Liver (tissue), 9 donors: Measurements from ENCODE around the gene EHF. TPM values are rescaled to one million over a fixed set of nuclear protein-coding genes. Genes with fewer than 3 reads are reported as not detected.

Experiments
- DNase-seq: peaks from one replicate; pipeline ENCODE4 v3.0.0-alpha.2; 2017; ENCODE audit warnings: low spot score
- H3K27ac ChIP-seq, 2 donors: one replicate each; pipeline ENCODE4 v1.7.0; 2013; ENCODE audit warnings: inconsistent platforms in 2 of 2, low read length in 2 of 2, control low read depth in 1 of 2, low read depth in 1 of 2, mild to moderate bottlenecking in 1 of 2
- H3K27me3 ChIP-seq, 4 donors: one replicate each; pipeline versions ENCODE4 v1.6.1 to v1.7.0; 2013; ENCODE audit warnings: low read length in 3 of 4, inconsistent platforms in 1 of 4, mild to moderate bottlenecking in 1 of 4, moderate library complexity in 1 of 4; ENCODE audit not compliant: control insufficient read depth in 4 of 4, insufficient read depth in 4 of 4
- H3K36me3 ChIP-seq, 4 donors: one replicate each; pipeline versions ENCODE4 v1.6.1 to v1.7.0; 2013; ENCODE audit warnings: low read length in 3 of 4, mild to moderate bottlenecking in 3 of 4, low read depth in 1 of 4, moderate library complexity in 1 of 4; ENCODE audit not compliant: control insufficient read depth in 4 of 4, insufficient read depth in 3 of 4
- H3K4me1 ChIP-seq, 4 donors: one replicate each; pipeline versions ENCODE4 v1.6.1 to v1.7.0; 2013; ENCODE audit warnings: low read length in 3 of 4, mild to moderate bottlenecking in 3 of 4, moderate library complexity in 1 of 4; ENCODE audit not compliant: control insufficient read depth in 4 of 4, insufficient read depth in 4 of 4
- H3K4me3 ChIP-seq, 3 donors: one replicate each; pipeline versions ENCODE4 v1.6.1 to v1.7.0; 2013; ENCODE audit warnings: low read length in 3 of 3, control low read depth in 1 of 3, low read depth in 1 of 3, mild to moderate bottlenecking in 1 of 3
- H3K9ac ChIP-seq, 2 donors: one replicate each; pipeline ENCODE4 v1.7.0; 2013; ENCODE audit warnings: low read length in 2 of 2, mild to moderate bottlenecking in 2 of 2, moderate library complexity in 2 of 2, control low read depth in 1 of 2, low read depth in 1 of 2
- H3K9me3 ChIP-seq, 4 donors: one replicate each; pipeline versions ENCODE4 v1.6.1 to v1.7.0; 2013; ENCODE audit warnings: low read length in 3 of 4; ENCODE audit not compliant: control insufficient read depth in 4 of 4
- ATF3 ChIP-seq: IDR thresholded peaks from 2 replicates; pipeline ENCODE4 v1.6.1; 2016; ENCODE audit warnings: antibody characterized with exemption
- CTCF ChIP-seq: fragments of 150-350 bp; IDR thresholded peaks from 2 replicates; pipeline ENCODE4 v1.5.1; 2017; ENCODE audit warnings: improper control_type of control experiment, low read depth, low read length; ENCODE audit not compliant: missing input control
- FOXA2 ChIP-seq: IDR thresholded peaks from 2 replicates; pipeline ENCODE4 v1.6.1; 2016; ENCODE audit warnings: antibody characterized with exemption
- GABPA ChIP-seq, 2 donors: IDR thresholded peaks in 1 of 2; conservative IDR thresholded peaks in 1 of 2; 2 replicates each; pipeline ENCODE4 v1.6.1; 2016; ENCODE audit warnings: antibody characterized with exemption in 2 of 2, mild to moderate bottlenecking in 1 of 2, moderate library complexity in 1 of 2
- HNF4A ChIP-seq, 2 donors: conservative IDR thresholded peaks; 2 replicates each; pipeline ENCODE4 v1.6.1; 2016; ENCODE audit warnings: antibody characterized with exemption in 2 of 2, mild to moderate bottlenecking in 2 of 2
- HNF4G ChIP-seq: IDR thresholded peaks from 2 replicates; pipeline ENCODE4 v1.6.1; 2016; ENCODE audit warnings: antibody characterized with exemption
- JUND ChIP-seq, 2 donors: IDR thresholded peaks; 2 replicates each; pipeline ENCODE4 v1.6.1; 2016; ENCODE audit warnings: antibody characterized with exemption in 2 of 2
- MAX ChIP-seq: IDR thresholded peaks from 2 replicates; pipeline ENCODE4 v1.6.1; 2016; ENCODE audit warnings: antibody characterized with exemption
- RAD21 ChIP-seq, 2 donors: IDR thresholded peaks; 2 replicates each; pipeline ENCODE4 v1.6.1; 2016; ENCODE audit warnings: antibody characterized with exemption in 2 of 2, mild to moderate bottlenecking in 2 of 2
- REST ChIP-seq: IDR thresholded peaks from 2 replicates; pipeline ENCODE4 v1.6.1; 2016; ENCODE audit warnings: antibody characterized with exemption, mild to moderate bottlenecking
- RXRA ChIP-seq, 2 donors: IDR thresholded peaks; 2 replicates each; pipeline ENCODE4 v1.6.1; 2017 to 2018; ENCODE audit warnings: antibody characterized with exemption in 2 of 2, mild to moderate bottlenecking in 1 of 2
- SP1 ChIP-seq: IDR thresholded peaks from 2 replicates; pipeline ENCODE4 v1.6.1; 2018; ENCODE audit warnings: antibody characterized with exemption, mild to moderate bottlenecking
- TAF1 ChIP-seq: conservative IDR thresholded peaks from 2 replicates; pipeline ENCODE4 v1.6.1; 2016; ENCODE audit warnings: antibody characterized with exemption, mild to moderate bottlenecking
- YY1 ChIP-seq: IDR thresholded peaks from 2 replicates; pipeline ENCODE4 v1.6.1; 2016; ENCODE audit warnings: antibody characterized with exemption, mild to moderate bottlenecking
- WGBS: extraction: QIAGEN DNeasy Blood & Tissue Kit; methylation state at CpG from one replicate; pipeline ENCODE4 v1.1.7; 2013; 5-methylcytosine and 5-hydroxymethylcytosine counted together
- polyA plus RNA-seq, 2 donors: library from polyadenylated mRNA; stranded (reverse) in 1 of 2; unstranded in 1 of 2; fragments of 200-250 nt in 1 of 2; fragments of >200 nt in 1 of 2; fragmentation: Nextera tagmentation in 1 of 2; extraction: Ambion mirVana in 1 of 2; gene quantifications; one replicate each; pipeline versions ENCODE4 v1.2.1 to v1.2.3, GENCODE V29; 2013 to 2015
- total RNA-seq, 2 donors: library from RNA; depleted of rRNA; stranded (reverse); fragments of >200 nt; gene quantifications; one replicate each; pipeline ENCODE4 v1.2.3, GENCODE V29; 2014
- donor health status: healthy.
- donor health status: healthy.
- donor health status: healthy.
- donor health status: healthy.
- donor health status: healthy.

Gene EHF
- total and polyA plus RNA-seq, 4 donors = 0.85 to 5.9 (median 2.6) TPM

DNA sequence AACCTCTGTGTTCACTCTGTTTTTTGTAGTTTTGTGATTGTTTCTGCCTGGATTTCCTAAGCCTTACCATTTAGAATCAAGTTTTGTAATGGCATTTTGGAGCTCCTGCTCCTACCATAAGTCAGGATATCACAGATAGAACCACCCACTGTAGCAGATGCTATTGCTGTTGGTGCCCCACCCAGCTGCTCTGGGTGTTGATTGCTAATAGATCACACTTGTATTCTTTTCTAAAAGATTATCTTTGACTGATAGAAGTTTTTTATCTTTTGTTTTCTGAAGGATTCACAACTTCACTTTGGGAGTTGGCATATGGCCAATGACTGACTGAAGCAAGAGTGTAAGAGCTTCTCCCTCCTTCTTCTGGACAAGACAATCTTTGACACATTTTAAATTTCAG lies 76.0 kb downstream of the EHF start:
- no peaks in the 10 kb centered on the region for H3K36me3 ChIP-seq
- no peak for DNase-seq
- no peaks in the 10 kb centered on the region for H3K4me1 ChIP-seq
- no peak overlapping the region for H3K9ac ChIP-seq
- no peaks in the 10 kb centered on the region for H3K27me3 ChIP-seq
- TF ChIP-seq SP1 (no peak), RAD21 (IDR thresholded peaks at IDR 0.05) (no peak), CTCF (no peak), HNF4G (no peak), ATF3 (no peak), FOXA2 (no peak), TAF1 (no peak), YY1 (no peak)
- H3K9me3 ChIP-seq = peaks cover under 1 to 7% (median 3%) of the 10 kb centered on the region in 4 donors
- H3K4me3 ChIP-seq = no peak overlapping the region
- H3K27ac ChIP-seq = no peak overlapping the region

DNA sequence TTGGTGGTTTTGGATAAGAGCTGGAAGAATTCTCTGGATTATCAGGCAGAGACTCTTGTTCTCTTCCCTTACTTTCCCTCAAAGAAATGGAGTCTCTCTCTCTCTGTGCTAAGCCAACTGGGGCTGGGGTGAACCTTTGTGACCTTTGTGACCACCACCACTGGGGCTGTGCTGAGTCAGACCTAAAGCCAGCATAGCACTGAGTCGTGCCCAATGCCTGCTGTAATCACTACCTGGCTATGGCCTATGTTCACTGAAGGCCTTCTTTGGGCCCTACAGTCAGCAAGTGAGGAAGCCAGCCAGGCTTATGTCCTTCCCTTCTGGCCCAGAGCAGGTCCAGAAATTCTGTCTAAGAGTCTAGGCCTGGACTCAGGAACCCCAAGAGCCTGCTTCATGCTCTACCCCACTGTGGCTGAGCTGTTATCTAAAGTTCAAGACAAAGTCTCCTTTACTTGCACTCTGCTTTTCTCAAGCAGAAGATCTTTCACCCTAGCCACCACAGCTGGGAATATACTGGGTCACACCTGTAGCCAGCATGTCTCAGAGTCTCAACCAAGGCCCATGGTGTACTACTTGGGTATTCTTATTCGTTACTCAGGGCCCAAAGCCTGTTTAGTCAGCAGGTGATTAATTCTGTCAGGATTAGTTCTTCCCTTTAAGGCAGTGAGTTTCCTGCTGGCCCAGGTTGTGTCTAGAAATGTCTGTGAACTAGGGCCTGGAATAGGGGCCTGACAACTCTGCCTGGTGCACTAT lies 86.0 kb downstream of the EHF start:
- Histone ChIP-seq H3K27ac (no peak overlapping the region), H3K27me3 (no peaks in the 10 kb centered on the region), H3K4me3 (no peak overlapping the region), H3K36me3 (peaks cover 0 to 2% (median 0%) of the 10 kb centered on the region in 4 donors), H3K4me1 (no peaks in the 10 kb centered on the region), H3K9ac (no peak overlapping the region), H3K9me3 (peaks cover 6 to 18% (median 7%) of the 10 kb centered on the region in 4 donors)
- DNase-seq = no peak
- TF ChIP-seq FOXA2 (no peak), SP1 (no peak), JUND (IDR thresholded peaks at IDR 0.05) (no peak), TAF1 (no peak), RXRA (IDR thresholded peaks at IDR 0.05) (no peak), ATF3 (no peak), RAD21 (IDR thresholded peaks at IDR 0.05) (no peak), MAX (no peak), REST (no peak), GABPA (IDR thresholded peaks at IDR 0.05 in 1 of 2, conservative IDR thresholded peaks at IDR 0.05 in 1 of 2) (no peak), HNF4A (conservative IDR thresholded peaks at IDR 0.05) (no peak)
- 44% methylated on average over 2 of the region's 2 CpGs for WGBS
